ENCODE results near the gene KDM4D. TPM values are rescaled to one million over a fixed set of nuclear protein-coding genes. Genes with fewer than 3 reads are reported as not detected.
"Not testable (repeated sequence)": the region's sequence is repeated elsewhere in the genome, so short reads cannot be mapped to it uniquely, and the experiment has no call there.

KDM4D gene
- total RNA-seq, 4 donors from 2014 or later, result 0.38 to 0.83 (median 0.44) TPM

GRCh38 chr11:95005642-95006041 lies 32.1 kb downstream of the KDM4D start:
- no peaks in the 10 kb centered on the region for H3K27me3 ChIP-seq
- H3K36me3 ChIP-seq, result no peaks in the 10 kb centered on the region
- WGBS, 2 donors, result 85 to 97% methylated on average over 1 of the region's 1 CpG
- H3K4me1 ChIP-seq, result no peaks in the 10 kb centered on the region
- H3K4me3 ChIP-seq, result no peak overlapping the region
- TF ChIP-seq POLR2A (IDR thresholded peaks at IDR 0.05) (no peak), CTCF (IDR thresholded peaks at IDR 0.05) (no peak)
- H3K9me3 ChIP-seq, result no peaks in the 10 kb centered on the region
- H3K27ac ChIP-seq, result no peak overlapping the region
- DNase-seq, result no peak
- intact Hi-C loops (cut with DNase I), result no loop called here

GRCh38 chr11:95011376-95011775 lies 37.9 kb downstream of the KDM4D start:
- TF ChIP-seq POLR2A (IDR thresholded peaks at IDR 0.05) (no peak), CTCF (IDR thresholded peaks at IDR 0.05) (no peak)
- H3K27me3 ChIP-seq, result peaks cover 0 to 10% (median 0%) of the 10 kb centered on the region in 4 donors
- no peaks in the 10 kb centered on the region for H3K36me3 ChIP-seq
- DNase-seq, result no peak
- no peaks in the 10 kb centered on the region for H3K9me3 ChIP-seq
- no peaks in the 10 kb centered on the region for H3K4me1 ChIP-seq
- H3K27ac ChIP-seq, result no peak overlapping the region
- no peak overlapping the region for H3K4me3 ChIP-seq
- intact Hi-C loops (cut with DNase I), result no loop called here

- Histone ChIP-seq H3K4me3 (no peak overlapping the region), H3K36me3 (no peaks in the 10 kb centered on the region), H3K27me3 (peaks cover 0 to 10% (median 0%) of the 10 kb centered on the region in 4 donors), H3K27ac (no peak overlapping the region), H3K9me3 (no peaks in the 10 kb centered on the region), H3K4me1 (no peaks in the 10 kb centered on the region)
- intact Hi-C loops (cut with DNase I), result no loop called here
- TF ChIP-seq POLR2A (IDR thresholded peaks at IDR 0.05) (no peak), CTCF (IDR thresholded peaks at IDR 0.05) (no peak)
- DNase-seq, result no peak
- WGBS, 2 donors, result 88 to 91% methylated on average over 11 to 12 of the region's 12 CpGs
Measured at GRCh38 chr11:95014184-95014821, 40.8 kb downstream of the KDM4D start.

GRCh38 chr11:95016139-95016538 lies 42.6 kb downstream of the KDM4D start:
- no peaks in the 10 kb centered on the region for H3K36me3 ChIP-seq
- no peak overlapping the region for H3K4me3 ChIP-seq
- peaks cover 0 to 10% (median 0%) of the 10 kb centered on the region in 4 donors for H3K27me3 ChIP-seq
- TF ChIP-seq POLR2A (IDR thresholded peaks at IDR 0.05) (no peak), CTCF (IDR thresholded peaks at IDR 0.05) (no peak)
- 61 to 66% methylated on average over 2 of the region's 2 CpGs for WGBS, 2 donors
- intact Hi-C loops (cut with DNase I), result no loop called here
- no peak overlapping the region for H3K27ac ChIP-seq
- H3K9me3 ChIP-seq, result no peaks in the 10 kb centered on the region
- DNase-seq, result no peak
- no peaks in the 10 kb centered on the region for H3K4me1 ChIP-seq

GRCh38 chr11:95021468-95021867 lies 48.0 kb downstream of the KDM4D start:
- DNase-seq; H3K27ac ChIP-seq; H3K4me3 ChIP-seq; H3K4me1 ChIP-seq; H3K9me3 ChIP-seq; H3K27me3 ChIP-seq; H3K36me3 ChIP-seq; intact Hi-C loops (cut with DNase I): not testable (repeated sequence)
- WGBS, 2 donors, result 84 to 88% methylated on average over 5 of the region's 5 CpGs

GRCh38 chr11:95024958-95025357 lies 51.4 kb downstream of the KDM4D start, which contains the start of gene KDM4E:
KDM4E (plus strand) TSS chr11:95025258; CDS start chr11:95025558, 300 bp downstream.
- H3K4me3 ChIP-seq, result no peak within 1 kb of the TSS
- no peak for DNase-seq
- TF ChIP-seq POLR2A (IDR thresholded peaks at IDR 0.05), result no peak
- no peak for TF ChIP-seq CTCF (IDR thresholded peaks at IDR 0.05)
- H3K9me3 ChIP-seq, result no peaks in the 10 kb centered on the region
- H3K4me1 ChIP-seq, result no peaks in the 10 kb centered on the region
- H3K27me3 ChIP-seq, result no peaks in the 10 kb centered on the region
- intact Hi-C loops (cut with DNase I), result no loop called here
- H3K36me3 ChIP-seq, result no peaks in the 10 kb centered on the region
- WGBS, 2 donors, result 57 to 100% methylated on average over 1 of the region's 1 CpG
- no peak within 1 kb of the TSS for H3K27ac ChIP-seq

GRCh38 chr11:95025594-95025993 lies 52.1 kb downstream of the KDM4D start:
- H3K27ac ChIP-seq; H3K4me1 ChIP-seq; DNase-seq; intact Hi-C loops (cut with DNase I); H3K36me3 ChIP-seq; H3K4me3 ChIP-seq; H3K9me3 ChIP-seq; H3K27me3 ChIP-seq: not testable (repeated sequence)
- 77 to 81% methylated on average over 2 to 4 of the region's 9 CpGs for WGBS, 2 donors

Measured in esophagus squamous epithelium (tissue), 5 donors.